Osteocyte (in vitro differentiated cells): ENCODE measurements around the gene FBXO40. TPM values are rescaled to one million over a fixed set of nuclear protein-coding genes. Genes with fewer than 3 reads are reported as not detected.
A peak's percentile ranks its signal among the peaks of the same experiment; 100 is the strongest.

ENCODE experiments used
- DNase-seq: peaks from one replicate; pipeline ENCODE4 v3.0.0; 2021; ENCODE audit warnings: mixed read lengths; ENCODE audit not compliant: unreplicated experiment; ENCODE audit errors: extremely low spot score
- H3K27ac Mint-ChIP-seq: one replicate; pipeline ENCODE4 v1.8.0; 2021; ENCODE audit warnings: mild to moderate bottlenecking, mixed read lengths; ENCODE audit not compliant: unreplicated experiment
- H3K27me3 Mint-ChIP-seq: one replicate; pipeline ENCODE4 v1.8.0; 2021; ENCODE audit warnings: mixed read lengths; ENCODE audit not compliant: unreplicated experiment
- H3K36me3 Mint-ChIP-seq: one replicate; pipeline ENCODE4 v1.8.0; 2021; ENCODE audit warnings: mixed read lengths; ENCODE audit not compliant: unreplicated experiment
- H3K4me1 Mint-ChIP-seq: one replicate; pipeline ENCODE4 v1.8.0; 2021; ENCODE audit warnings: mixed read lengths; ENCODE audit not compliant: unreplicated experiment
- H3K4me3 Mint-ChIP-seq: one replicate; pipeline ENCODE4 v1.8.0; 2021; ENCODE audit warnings: mild to moderate bottlenecking, moderate library complexity, mixed read lengths; ENCODE audit not compliant: unreplicated experiment
- H3K9me3 Mint-ChIP-seq: one replicate; pipeline ENCODE4 v1.8.0; 2021; ENCODE audit warnings: mixed read lengths; ENCODE audit not compliant: unreplicated experiment
- CTCF ChIP-seq: fragments of 200-600 bp; sonication (generic); IDR thresholded peaks from 2 replicates; pipeline ENCODE4 v1.5.0; 2021; ENCODE audit warnings: antibody characterized with exemption, mild to moderate bottlenecking, moderate library complexity
- total RNA-seq: library from RNA; stranded (reverse); gene quantifications from 2 replicates; pipeline ENCODE4 v1.2.1, GENCODE V29; 2021

The FBXO40 gene
- total RNA-seq, 1 donor from 2014 or later: not detected

- H3K27ac Mint-ChIP-seq: no peak overlapping the region
- peaks cover 6% of the 10 kb centered on the region for H3K9me3 Mint-ChIP-seq
- H3K27me3 Mint-ChIP-seq: peaks cover 10% of the 10 kb centered on the region
- no peak for TF ChIP-seq CTCF
- H3K4me3 Mint-ChIP-seq: no peak overlapping the region
- no peaks in the 10 kb centered on the region for H3K36me3 Mint-ChIP-seq
- no peaks in the 10 kb centered on the region for H3K4me1 Mint-ChIP-seq
- DNase-seq: no peak
Observed at GRCh38 chr3:121621491-121621890, 28.3 kb downstream of the FBXO40 start.

GRCh38 chr3:121624147-121624899, 31.1 kb downstream of the FBXO40 start:
- H3K9me3 Mint-ChIP-seq: peaks cover 6% of the 10 kb centered on the region
- peaks cover 6% of the 10 kb centered on the region for H3K27me3 Mint-ChIP-seq
- no peak overlapping the region for H3K4me3 Mint-ChIP-seq
- TF ChIP-seq CTCF: no peak
- H3K4me1 Mint-ChIP-seq: no peaks in the 10 kb centered on the region
- no peaks in the 10 kb centered on the region for H3K36me3 Mint-ChIP-seq
- no peak overlapping the region for H3K27ac Mint-ChIP-seq
- DNase-seq: no peak

- no peaks in the 10 kb centered on the region for H3K4me1 Mint-ChIP-seq
- no peaks in the 10 kb centered on the region for H3K36me3 Mint-ChIP-seq
- peaks cover 9% of the 10 kb centered on the region for H3K27me3 Mint-ChIP-seq
- no peak for TF ChIP-seq CTCF
- H3K4me3 Mint-ChIP-seq: no peak overlapping the region
- peak; percentile 2 for DNase-seq
- H3K9me3 Mint-ChIP-seq: peaks cover 6% of the 10 kb centered on the region
- H3K27ac Mint-ChIP-seq: no peak overlapping the region
Observed at GRCh38 chr3:121626495-121626894, 33.3 kb downstream of the FBXO40 start.

GRCh38 chr3:121627211-121627610, 34.0 kb downstream of the FBXO40 start:
- no peak for TF ChIP-seq CTCF
- no peaks in the 10 kb centered on the region for H3K36me3 Mint-ChIP-seq
- H3K4me3 Mint-ChIP-seq: no peak overlapping the region
- DNase-seq: peak; percentile 38
- peaks cover 4% of the 10 kb centered on the region for H3K27me3 Mint-ChIP-seq
- peaks cover under 1% of the 10 kb centered on the region for H3K9me3 Mint-ChIP-seq
- no peak overlapping the region for H3K27ac Mint-ChIP-seq
- no peaks in the 10 kb centered on the region for H3K4me1 Mint-ChIP-seq

GRCh38 chr3:121627622-121628021, 34.4 kb downstream of the FBXO40 start:
- H3K27me3 Mint-ChIP-seq: peaks cover 4% of the 10 kb centered on the region
- no peak overlapping the region for H3K27ac Mint-ChIP-seq
- no peak for TF ChIP-seq CTCF
- H3K4me3 Mint-ChIP-seq: no peak overlapping the region
- H3K36me3 Mint-ChIP-seq: no peaks in the 10 kb centered on the region
- no peaks in the 10 kb centered on the region for H3K9me3 Mint-ChIP-seq
- DNase-seq: peak; percentile 63
- no peaks in the 10 kb centered on the region for H3K4me1 Mint-ChIP-seq
